Thoracic aorta (tissue), 2 donors: ENCODE results near the gene RALGDS. TPM values are rescaled to one million over a fixed set of nuclear protein-coding genes. Genes with fewer than 3 reads are reported as not detected.

ENCODE experiments used
- ATAC-seq: fragments of 150-250 bp; one replicate; pipeline ENCODE4 v1.8.0; 2017; ENCODE audit warnings: low read depth; ENCODE audit not compliant: insufficient number of reproducible peaks, low FRiP score
- DNase-seq: peaks from one replicate; pipeline ENCODE4 v3.0.0-alpha.2; 2020; ENCODE audit warnings: low spot score
- H3K27ac ChIP-seq, 2 donors: fragments of 200-600 bp; sonication (generic); 1 replicate in 1 of 2; 2 replicates in 1 of 2; pipeline ENCODE4 v1.5.1; 2016; ENCODE audit warnings: mild to moderate bottlenecking in 2 of 2, moderate library complexity in 2 of 2
- H3K27me3 ChIP-seq: fragments of 200-600 bp; sonication (generic); replicated peaks from 2 replicates; pipeline ENCODE4 v1.6.0; 2016; ENCODE audit warnings: mild to moderate bottlenecking; ENCODE audit not compliant: insufficient read depth
- H3K36me3 ChIP-seq: fragments of 200-600 bp; sonication (generic); one replicate; pipeline ENCODE4 v1.5.1; 2016
- H3K4me1 ChIP-seq, 2 donors: fragments of 200-600 bp; sonication (generic); 1 replicate in 1 of 2; 2 replicates in 1 of 2; pipeline versions ENCODE4 v1.5.1 to v1.6.0; 2016; ENCODE audit warnings: low read depth in 2 of 2, mild to moderate bottlenecking in 1 of 2; ENCODE audit not compliant: control insufficient read depth in 1 of 2
- H3K4me3 ChIP-seq: fragments of 200-600 bp; sonication (generic); 2 replicates; pipeline ENCODE4 v1.5.1; 2016; ENCODE audit warnings: mild to moderate bottlenecking
- H3K9me3 ChIP-seq: fragments of 200-600 bp; sonication (generic); 2 replicates; pipeline ENCODE4 v1.5.1; 2016
- CTCF ChIP-seq: fragments of 200-600 bp; sonication (generic); IDR thresholded peaks from one replicate; pipeline ENCODE4 v1.5.1; 2019; ENCODE audit warnings: antibody characterized with exemption
- total RNA-seq, 2 donors: library from RNA; depleted of rRNA; stranded (reverse); fragments of >200 nt; gene quantifications; one replicate each; pipeline versions ENCODE4 v1.1.0 to v1.2.3, GENCODE V29; 2016

Gene RALGDS
- total RNA-seq, 2 donors from 2014 or later, result 30.3 to 98.8 TPM

GRCh38 chr9:133132174-133132573 lies 11.1 kb upstream of the RALGDS start:
- H3K9me3 ChIP-seq, result no peaks in the 10 kb centered on the region
- no peaks in the 10 kb centered on the region for H3K36me3 ChIP-seq
- no peak for TF ChIP-seq CTCF
- DNase-seq (no peak), ATAC-seq (no peak)
- no peaks in the 10 kb centered on the region for H3K27me3 ChIP-seq
- no peak overlapping the region for H3K4me3 ChIP-seq
- no peak overlapping the region for H3K27ac ChIP-seq
- H3K4me1 ChIP-seq, result peaks cover 30 to 47% of the 10 kb centered on the region in 2 donors

- Histone ChIP-seq H3K27ac (no peak overlapping the region), H3K4me1 (peaks cover 37 to 53% of the 10 kb centered on the region in 2 donors)
- no peak for ATAC-seq
Observed at GRCh38 chr9:133131506-133131905, 10.5 kb upstream of the RALGDS start.

GRCh38 chr9:133130685-133131244 lies 9.7 kb upstream of the RALGDS start:
- ATAC-seq, result no peak
- Histone ChIP-seq H3K4me1 (peaks cover 42 to 55% of the 10 kb centered on the region in 2 donors), H3K36me3 (no peaks in the 10 kb centered on the region)

More at GRCh38 chr9:133131506-133131905, 10.5 kb upstream of the RALGDS start:
- Histone ChIP-seq H3K9me3 (no peaks in the 10 kb centered on the region), H3K27me3 (no peaks in the 10 kb centered on the region), H3K36me3 (no peaks in the 10 kb centered on the region), H3K4me3 (no peak overlapping the region)
- no peak for DNase-seq
- no peak for TF ChIP-seq CTCF

GRCh38 chr9:133129001-133129795 lies 8.2 kb upstream of the RALGDS start:
- DNase-seq, result no peak
- Histone ChIP-seq H3K27ac (no peak overlapping the region), H3K27me3 (no peaks in the 10 kb centered on the region), H3K4me1 (peaks cover 30 to 44% of the 10 kb centered on the region in 2 donors), H3K36me3 (no peaks in the 10 kb centered on the region), H3K9me3 (no peaks in the 10 kb centered on the region), H3K4me3 (no peak overlapping the region)
- TF ChIP-seq CTCF, result no peak
- ATAC-seq, result no peak

More at GRCh38 chr9:133130685-133131244, 9.7 kb upstream of the RALGDS start:
- no peak for DNase-seq
- Histone ChIP-seq H3K27ac (no peak overlapping the region), H3K9me3 (no peaks in the 10 kb centered on the region), H3K27me3 (no peaks in the 10 kb centered on the region), H3K4me3 (no peak overlapping the region)
- TF ChIP-seq CTCF, result no peak

GRCh38 chr9:133128152-133128551 lies 7.1 kb upstream of the RALGDS start:
- Histone ChIP-seq H3K27ac (no peak overlapping the region), H3K4me1 (peaks cover 20 to 34% of the 10 kb centered on the region in 2 donors), H3K36me3 (no peaks in the 10 kb centered on the region), H3K9me3 (no peaks in the 10 kb centered on the region), H3K27me3 (no peaks in the 10 kb centered on the region), H3K4me3 (no peak overlapping the region)
- DNase-seq, result no peak
- ATAC-seq, result no peak
- TF ChIP-seq CTCF, result no peak
